K562 (cell line): ENCODE results near the gene SHISA4. TPM values are rescaled to one million over a fixed set of nuclear protein-coding genes. Genes with fewer than 3 reads are reported as not detected.

ENCODE experiments used
- BCL6 ChIP-seq: fragments of 250-450 bp; sonication (Bioruptor Pico); IDR thresholded peaks from 2 replicates; pipeline ENCODE4 v1.4.0; 2020
- MCM5 ChIP-seq: fragments of 450-650 bp; IDR thresholded peaks from 2 replicates; pipeline ENCODE4 v1.6.1; 2016; ENCODE audit warnings: low read depth
- MIER1 ChIP-seq: fragments of 450-650 bp; IDR thresholded peaks from 2 replicates; pipeline ENCODE4 v1.6.1; 2016; ENCODE audit warnings: antibody characterized with exemption, mild to moderate bottlenecking, low read depth
- NONO ChIP-seq, 2 experiments: fragments of 200-400 bp in 1 of 2; fragments of 450-650 bp in 1 of 2; formaldehyde crosslinking in 1 of 2; IDR thresholded peaks; 2 replicates each; pipeline ENCODE4 v1.6.1; 2017; ENCODE audit warnings: low read depth in 2 of 2, mild to moderate bottlenecking in 2 of 2, moderate library complexity in 2 of 2, low read length in 1 of 2
- PHTF2 ChIP-seq: fragments of 250-450 bp; sonication (Bioruptor Pico); IDR thresholded peaks from 2 replicates; pipeline ENCODE4 v1.5.0; 2021; ENCODE audit warnings: mild to moderate bottlenecking
- PML ChIP-seq: IDR thresholded peaks from 2 replicates; pipeline ENCODE4 v1.6.1; 2012; ENCODE audit warnings: low read length, inconsistent platforms
- POU5F1 ChIP-seq: fragments of 150-350 bp; IDR thresholded peaks from 2 replicates; pipeline ENCODE4 v1.6.1; 2014; ENCODE audit warnings: borderline replicate concordance, low read length, low read depth, mild to moderate bottlenecking; ENCODE audit not compliant: partially characterized antibody
- RAD51 ChIP-seq: fragments of 450-650 bp; IDR thresholded peaks from 2 replicates; pipeline ENCODE4 v1.7.1; 2016; ENCODE audit warnings: low read depth, mild to moderate bottlenecking, borderline replicate concordance
- SIN3B ChIP-seq: fragments of 450-650 bp; IDR thresholded peaks from 2 replicates; pipeline ENCODE4 v1.6.1; 2017; ENCODE audit warnings: low read depth, mild to moderate bottlenecking, moderate library complexity
- TCF7L2 ChIP-seq: fragments of 150-350 bp; IDR thresholded peaks from 2 replicates; pipeline ENCODE4 v1.6.1; 2016; ENCODE audit warnings: low read depth, mild to moderate bottlenecking, low read length, moderate library complexity
- TEAD4 ChIP-seq, 2 experiments: sonication (generic) in 1 of 2; formaldehyde crosslinking in 1 of 2; IDR thresholded peaks; 2 replicates each; pipeline versions ENCODE4 v1.6.1 to v1.8.0; 2012 to 2022; ENCODE audit warnings: borderline replicate concordance in 1 of 2, inconsistent platforms in 1 of 2, low read length in 1 of 2, mild to moderate bottlenecking in 1 of 2, missing genetic modification reagents in 1 of 2
- ZC3H11A ChIP-seq: IDR thresholded peaks from 2 replicates; pipeline ENCODE4 v1.6.1; 2012; ENCODE audit warnings: low read depth, low read length, improper control_type of control experiment
- ZC3H8 ChIP-seq: fragments of 450-650 bp; IDR thresholded peaks from 2 replicates; pipeline ENCODE4 v1.6.1; 2017
- ZEB2 ChIP-seq: fragments of 450-650 bp; IDR thresholded peaks from 2 replicates; pipeline ENCODE4 v1.6.1; 2016
- ZFX ChIP-seq: sonication (generic); formaldehyde crosslinking; IDR thresholded peaks from 2 replicates; pipeline ENCODE4 v1.8.0; 2022; ENCODE audit warnings: mild to moderate bottlenecking, missing genetic modification reagents, moderate library complexity
- ZNF12 ChIP-seq: sonication (generic); formaldehyde crosslinking; IDR thresholded peaks from 2 replicates; pipeline ENCODE4 v1.4.0; 2020; ENCODE audit warnings: mild to moderate bottlenecking, missing genetic modification reagents
- ZNF23 ChIP-seq: fragments of 250-450 bp; sonication (Bioruptor Pico); IDR thresholded peaks from 2 replicates; pipeline ENCODE4 v1.4.0; 2020; ENCODE audit warnings: mild to moderate bottlenecking
- ZNF436 ChIP-seq: fragments of 250-450, 450-650 bp; sonication (Bioruptor Pico); formaldehyde crosslinking; IDR thresholded peaks from 2 replicates; pipeline ENCODE4 v1.7.0; 2020; ENCODE audit warnings: mild to moderate bottlenecking
- ZNF507 ChIP-seq: conservative IDR thresholded peaks from 2 replicates; pipeline ENCODE4 v1.6.1; 2017; ENCODE audit warnings: missing genetic modification characterization, missing compliant biosample characterization
- polyA plus RNA-seq, 8 experiments: library from polyadenylated mRNA; depleted of rRNA in 4 of 8; stranded (reverse) in 5 of 8; unstranded in 3 of 8; fragments of >200 nt; fragmentation: Nextera tagmentation in 2 of 8; fragmentation: Illumina TruSeq in 1 of 8; extraction: Ambion mirVana in 2 of 8; extraction: Trizol in 1 of 8; gene quantifications; 2 replicates each; pipeline versions ENCODE4 v1.2.1 to v1.2.3, GENCODE V29; 2011 to 2014; ENCODE audit warnings: inconsistent platforms in 1 of 8, missing spikeins in 1 of 8
- total RNA-seq, 7 experiments: library from RNA; depleted of rRNA in 6 of 7; stranded (reverse); fragments of >200 nt in 6 of 7; fragmentation: Illumina TruSeq in 2 of 7; extraction: Trizol in 2 of 7; gene quantifications; 2 replicates each; pipeline versions ENCODE4 v1.2.1 to v1.2.3, GENCODE V29; 2011 to 2021; ENCODE audit warnings: low replicate concordance in 1 of 7
- TF ChIP-seq, protein P1 (sequence below): fragments of 250-450 bp; sonication (Bioruptor Pico); IDR thresholded peaks from 2 replicates; pipeline ENCODE4 v1.5.0; 2021
- TF ChIP-seq, protein P2 (sequence below): fragments of 450-650 bp; formaldehyde crosslinking; IDR thresholded peaks from 2 replicates; pipeline ENCODE4 v1.4.0; 2020; ENCODE audit warnings: mild to moderate bottlenecking, mixed read lengths
- TF ChIP-seq, protein P3 (sequence below): fragments of 450-650 bp; formaldehyde crosslinking; IDR thresholded peaks from 2 replicates; pipeline ENCODE4 v1.4.0; 2022; ENCODE audit warnings: missing genetic modification characterization
- TF ChIP-seq, protein P4 (sequence below): fragments of 450-650 bp; IDR thresholded peaks from 2 replicates; pipeline ENCODE4 v1.6.1; 2016; ENCODE audit warnings: missing biosample characterization, missing genetic modification characterization
- TF ChIP-seq, protein P5 (sequence below): sonication (generic); formaldehyde crosslinking; IDR thresholded peaks from 2 replicates; pipeline ENCODE4 v1.8.1; 2023; ENCODE audit warnings: mild to moderate bottlenecking, missing genetic modification reagents

SHISA4 gene
- total and polyA plus RNA-seq, 9 of the 15 experiments (the other 6 are each of a cell fraction or from before 2014, with no cell fraction given): 0.15 to 0.95 (median 0.68) TPM; not detected in 2

DNA sequence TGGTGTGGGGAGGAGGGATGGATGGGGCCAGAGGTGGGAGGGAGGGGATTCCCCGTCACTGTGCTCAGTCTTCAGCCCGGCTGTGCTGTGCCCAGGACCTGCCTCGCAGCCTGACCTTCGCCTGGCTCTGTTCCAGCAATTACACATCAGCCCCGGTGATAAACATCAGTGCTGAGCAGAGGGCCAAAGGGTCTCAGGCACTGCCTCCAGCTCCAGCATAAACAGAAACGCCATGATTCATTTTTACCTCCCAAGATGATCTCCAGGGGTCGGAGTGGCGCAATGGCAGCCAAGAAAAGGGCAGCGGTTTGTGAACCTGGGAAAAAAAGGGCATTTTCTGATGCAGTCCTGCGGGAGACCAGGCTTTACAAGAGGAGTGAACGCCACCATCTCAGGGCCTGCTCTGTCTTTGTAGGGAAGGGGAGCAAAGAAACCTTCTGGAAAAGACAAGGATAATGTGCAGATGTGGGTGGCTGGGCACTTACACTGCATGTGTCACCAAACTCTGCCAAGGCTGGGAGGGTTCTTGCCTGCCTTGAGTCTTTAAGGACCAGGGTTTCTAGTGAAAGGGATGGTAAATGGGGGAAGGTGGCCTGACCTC is 28.1 kb downstream of the SHISA4 start (continued):
- TF ChIP-seq ZFX (CRISPR knock-in tag) (no peak), PML (no peak), ZNF436 (CRISPR knock-in tag) (no peak), TEAD4 (IDR thresholded peaks at IDR 0.05; ENCODE audit: low read length) (no peak; the same call in 1 of the 2 replicates), TEAD4 (CRISPR knock-in tag; IDR thresholded peaks at IDR 0.05; ENCODE audit: borderline replicate concordance) (no peak), PHTF2 (no peak), ZNF507 (tag) (no peak), NONO (IDR thresholded peaks at IDR 0.05; ENCODE audit: low read depth in 2 of 2, low read length in 1 of 2) (no peak), MCM5 (no peak), SIN3B (no peak), BCL6 (CRISPR knock-in tag) (no peak), ZC3H8 (no peak), ZNF23 (CRISPR knock-in tag) (no peak), TCF7L2 (no peak), MIER1 (no peak), ZC3H11A (no peak), ZEB2 (peak; percentile 29; the same call in 1 of the 2 replicates), POU5F1 (no peak), RAD51 (no peak), ZNF12 (CRISPR knock-in tag) (no peak)
- TF ChIP-seq, protein P1, sequence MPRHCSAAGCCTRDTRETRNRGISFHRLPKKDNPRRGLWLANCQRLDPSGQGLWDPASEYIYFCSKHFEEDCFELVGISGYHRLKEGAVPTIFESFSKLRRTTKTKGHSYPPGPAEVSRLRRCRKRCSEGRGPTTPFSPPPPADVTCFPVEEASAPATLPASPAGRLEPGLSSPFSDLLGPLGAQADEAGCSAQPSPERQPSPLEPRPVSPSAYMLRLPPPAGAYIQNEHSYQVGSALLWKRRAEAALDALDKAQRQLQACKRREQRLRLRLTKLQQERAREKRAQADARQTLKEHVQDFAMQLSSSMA: no peak
- TF ChIP-seq, protein P2, sequence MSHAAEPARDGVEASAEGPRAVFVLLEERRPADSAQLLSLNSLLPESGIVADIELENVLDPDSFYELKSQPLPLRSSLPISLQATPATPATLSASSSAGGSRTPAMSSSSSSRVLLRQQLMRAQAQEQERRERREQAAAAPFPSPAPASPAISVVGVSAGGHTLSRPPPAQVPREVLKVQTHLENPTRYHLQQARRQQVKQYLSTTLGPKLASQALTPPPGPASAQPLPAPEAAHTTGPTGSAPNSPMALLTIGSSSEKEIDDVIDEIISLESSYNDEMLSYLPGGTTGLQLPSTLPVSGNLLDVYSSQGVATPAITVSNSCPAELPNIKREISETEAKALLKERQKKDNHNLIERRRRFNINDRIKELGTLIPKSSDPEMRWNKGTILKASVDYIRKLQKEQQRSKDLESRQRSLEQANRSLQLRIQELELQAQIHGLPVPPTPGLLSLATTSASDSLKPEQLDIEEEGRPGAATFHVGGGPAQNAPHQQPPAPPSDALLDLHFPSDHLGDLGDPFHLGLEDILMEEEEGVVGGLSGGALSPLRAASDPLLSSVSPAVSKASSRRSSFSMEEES: no peak
- TF ChIP-seq, protein P3, sequence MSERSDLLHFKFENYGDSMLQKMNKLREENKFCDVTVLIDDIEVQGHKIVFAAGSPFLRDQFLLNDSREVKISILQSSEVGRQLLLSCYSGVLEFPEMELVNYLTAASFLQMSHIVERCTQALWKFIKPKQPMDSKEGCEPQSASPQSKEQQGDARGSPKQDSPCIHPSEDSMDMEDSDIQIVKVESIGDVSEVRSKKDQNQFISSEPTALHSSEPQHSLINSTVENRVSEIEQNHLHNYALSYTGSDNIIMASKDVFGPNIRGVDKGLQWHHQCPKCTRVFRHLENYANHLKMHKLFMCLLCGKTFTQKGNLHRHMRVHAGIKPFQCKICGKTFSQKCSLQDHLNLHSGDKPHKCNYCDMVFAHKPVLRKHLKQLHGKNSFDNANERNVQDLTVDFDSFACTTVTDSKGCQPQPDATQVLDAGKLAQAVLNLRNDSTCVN (CRISPR knock-in tag): no peak
- TF ChIP-seq, protein P4, sequence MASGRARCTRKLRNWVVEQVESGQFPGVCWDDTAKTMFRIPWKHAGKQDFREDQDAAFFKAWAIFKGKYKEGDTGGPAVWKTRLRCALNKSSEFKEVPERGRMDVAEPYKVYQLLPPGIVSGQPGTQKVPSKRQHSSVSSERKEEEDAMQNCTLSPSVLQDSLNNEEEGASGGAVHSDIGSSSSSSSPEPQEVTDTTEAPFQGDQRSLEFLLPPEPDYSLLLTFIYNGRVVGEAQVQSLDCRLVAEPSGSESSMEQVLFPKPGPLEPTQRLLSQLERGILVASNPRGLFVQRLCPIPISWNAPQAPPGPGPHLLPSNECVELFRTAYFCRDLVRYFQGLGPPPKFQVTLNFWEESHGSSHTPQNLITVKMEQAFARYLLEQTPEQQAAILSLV (tag): no peak
- TF ChIP-seq, protein P5, sequence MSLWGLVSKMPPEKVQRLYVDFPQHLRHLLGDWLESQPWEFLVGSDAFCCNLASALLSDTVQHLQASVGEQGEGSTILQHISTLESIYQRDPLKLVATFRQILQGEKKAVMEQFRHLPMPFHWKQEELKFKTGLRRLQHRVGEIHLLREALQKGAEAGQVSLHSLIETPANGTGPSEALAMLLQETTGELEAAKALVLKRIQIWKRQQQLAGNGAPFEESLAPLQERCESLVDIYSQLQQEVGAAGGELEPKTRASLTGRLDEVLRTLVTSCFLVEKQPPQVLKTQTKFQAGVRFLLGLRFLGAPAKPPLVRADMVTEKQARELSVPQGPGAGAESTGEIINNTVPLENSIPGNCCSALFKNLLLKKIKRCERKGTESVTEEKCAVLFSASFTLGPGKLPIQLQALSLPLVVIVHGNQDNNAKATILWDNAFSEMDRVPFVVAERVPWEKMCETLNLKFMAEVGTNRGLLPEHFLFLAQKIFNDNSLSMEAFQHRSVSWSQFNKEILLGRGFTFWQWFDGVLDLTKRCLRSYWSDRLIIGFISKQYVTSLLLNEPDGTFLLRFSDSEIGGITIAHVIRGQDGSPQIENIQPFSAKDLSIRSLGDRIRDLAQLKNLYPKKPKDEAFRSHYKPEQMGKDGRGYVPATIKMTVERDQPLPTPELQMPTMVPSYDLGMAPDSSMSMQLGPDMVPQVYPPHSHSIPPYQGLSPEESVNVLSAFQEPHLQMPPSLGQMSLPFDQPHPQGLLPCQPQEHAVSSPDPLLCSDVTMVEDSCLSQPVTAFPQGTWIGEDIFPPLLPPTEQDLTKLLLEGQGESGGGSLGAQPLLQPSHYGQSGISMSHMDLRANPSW (CRISPR knock-in tag): no peak
